ENCODE measurements around the gene SLC44A2.

DNA sequence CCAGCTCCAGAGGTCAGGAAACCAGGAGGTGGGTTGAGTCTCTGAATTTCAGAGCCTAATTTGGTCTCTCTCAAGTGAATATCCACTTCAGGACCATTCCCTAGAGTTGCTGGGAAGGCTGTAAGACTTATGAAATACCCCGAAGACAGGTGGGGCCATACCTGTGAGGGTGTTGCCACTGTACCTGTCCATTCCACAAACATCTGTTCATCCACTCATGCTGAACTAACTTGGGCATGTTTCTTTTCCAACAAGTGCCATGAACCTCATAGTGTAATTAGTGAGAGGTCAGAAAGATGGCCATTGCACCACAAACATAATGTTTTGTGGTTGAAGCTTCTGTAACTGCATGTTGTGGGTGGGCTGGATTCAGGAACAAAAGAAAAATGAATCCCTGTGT, 36.6 kb downstream of the SLC44A2 start:
- TF ChIP-seq, protein P1, sequence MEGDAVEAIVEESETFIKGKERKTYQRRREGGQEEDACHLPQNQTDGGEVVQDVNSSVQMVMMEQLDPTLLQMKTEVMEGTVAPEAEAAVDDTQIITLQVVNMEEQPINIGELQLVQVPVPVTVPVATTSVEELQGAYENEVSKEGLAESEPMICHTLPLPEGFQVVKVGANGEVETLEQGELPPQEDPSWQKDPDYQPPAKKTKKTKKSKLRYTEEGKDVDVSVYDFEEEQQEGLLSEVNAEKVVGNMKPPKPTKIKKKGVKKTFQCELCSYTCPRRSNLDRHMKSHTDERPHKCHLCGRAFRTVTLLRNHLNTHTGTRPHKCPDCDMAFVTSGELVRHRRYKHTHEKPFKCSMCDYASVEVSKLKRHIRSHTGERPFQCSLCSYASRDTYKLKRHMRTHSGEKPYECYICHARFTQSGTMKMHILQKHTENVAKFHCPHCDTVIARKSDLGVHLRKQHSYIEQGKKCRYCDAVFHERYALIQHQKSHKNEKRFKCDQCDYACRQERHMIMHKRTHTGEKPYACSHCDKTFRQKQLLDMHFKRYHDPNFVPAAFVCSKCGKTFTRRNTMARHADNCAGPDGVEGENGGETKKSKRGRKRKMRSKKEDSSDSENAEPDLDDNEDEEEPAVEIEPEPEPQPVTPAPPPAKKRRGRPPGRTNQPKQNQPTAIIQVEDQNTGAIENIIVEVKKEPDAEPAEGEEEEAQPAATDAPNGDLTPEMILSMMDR (IDR thresholded peaks at IDR 0.05 in 2 of 3, conservative IDR thresholded peaks at IDR 0.05 in 1 of 3; ENCODE audit: control insufficient read depth in 2 of 3, extremely low read depth in 1 of 3, insufficient read depth in 1 of 3, low read depth in 3 of 3, low read length in 3 of 3), result no peak
- TF ChIP-seq, protein P2, sequence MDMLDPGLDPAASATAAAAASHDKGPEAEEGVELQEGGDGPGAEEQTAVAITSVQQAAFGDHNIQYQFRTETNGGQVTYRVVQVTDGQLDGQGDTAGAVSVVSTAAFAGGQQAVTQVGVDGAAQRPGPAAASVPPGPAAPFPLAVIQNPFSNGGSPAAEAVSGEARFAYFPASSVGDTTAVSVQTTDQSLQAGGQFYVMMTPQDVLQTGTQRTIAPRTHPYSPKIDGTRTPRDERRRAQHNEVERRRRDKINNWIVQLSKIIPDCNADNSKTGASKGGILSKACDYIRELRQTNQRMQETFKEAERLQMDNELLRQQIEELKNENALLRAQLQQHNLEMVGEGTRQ (IDR thresholded peaks at IDR 0.05; ENCODE audit: borderline replicate concordance, low read depth, low read length), result no peak
- TF ChIP-seq POLR2A (IDR thresholded peaks at IDR 0.05; ENCODE audit: low read depth, low read length) (no peak), SIN3A (IDR thresholded peaks at IDR 0.05; ENCODE audit: low read depth, low read length) (no peak), IKZF1 (conservative IDR thresholded peaks at IDR 0.05) (no peak; the same call in 1 of the 2 replicates), JUND (IDR thresholded peaks at IDR 0.05; ENCODE audit: low read depth, low read length) (no peak), ESRRA (IDR thresholded peaks at IDR 0.05; ENCODE audit: low read length) (no peak), FOXK2 (IDR thresholded peaks at IDR 0.05) (no peak), NFYA (IDR thresholded peaks at IDR 0.05; ENCODE audit: borderline replicate concordance, low read depth, low read length) (no peak)
- TF ChIP-seq, protein P3, sequence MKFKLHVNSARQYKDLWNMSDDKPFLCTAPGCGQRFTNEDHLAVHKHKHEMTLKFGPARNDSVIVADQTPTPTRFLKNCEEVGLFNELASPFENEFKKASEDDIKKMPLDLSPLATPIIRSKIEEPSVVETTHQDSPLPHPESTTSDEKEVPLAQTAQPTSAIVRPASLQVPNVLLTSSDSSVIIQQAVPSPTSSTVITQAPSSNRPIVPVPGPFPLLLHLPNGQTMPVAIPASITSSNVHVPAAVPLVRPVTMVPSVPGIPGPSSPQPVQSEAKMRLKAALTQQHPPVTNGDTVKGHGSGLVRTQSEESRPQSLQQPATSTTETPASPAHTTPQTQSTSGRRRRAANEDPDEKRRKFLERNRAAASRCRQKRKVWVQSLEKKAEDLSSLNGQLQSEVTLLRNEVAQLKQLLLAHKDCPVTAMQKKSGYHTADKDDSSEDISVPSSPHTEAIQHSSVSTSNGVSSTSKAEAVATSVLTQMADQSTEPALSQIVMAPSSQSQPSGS (IDR thresholded peaks at IDR 0.05; ENCODE audit: low read length), result no peak
- TF ChIP-seq, protein P4, sequence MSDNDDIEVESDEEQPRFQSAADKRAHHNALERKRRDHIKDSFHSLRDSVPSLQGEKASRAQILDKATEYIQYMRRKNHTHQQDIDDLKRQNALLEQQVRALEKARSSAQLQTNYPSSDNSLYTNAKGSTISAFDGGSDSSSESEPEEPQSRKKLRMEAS (IDR thresholded peaks at IDR 0.05; ENCODE audit: low read depth, low read length), result no peak
